Measurements from ENCODE around the gene SLC26A2. TPM values are rescaled to one million over a fixed set of nuclear protein-coding genes. Genes with fewer than 3 reads are reported as not detected.

SLC26A2 gene
- total and polyA plus RNA-seq, 10 of the 15 experiments (the other 5 are each of a cell fraction or from before 2014, with no cell fraction given): 1.7 to 6.4 (median 4.2) TPM

DNA sequence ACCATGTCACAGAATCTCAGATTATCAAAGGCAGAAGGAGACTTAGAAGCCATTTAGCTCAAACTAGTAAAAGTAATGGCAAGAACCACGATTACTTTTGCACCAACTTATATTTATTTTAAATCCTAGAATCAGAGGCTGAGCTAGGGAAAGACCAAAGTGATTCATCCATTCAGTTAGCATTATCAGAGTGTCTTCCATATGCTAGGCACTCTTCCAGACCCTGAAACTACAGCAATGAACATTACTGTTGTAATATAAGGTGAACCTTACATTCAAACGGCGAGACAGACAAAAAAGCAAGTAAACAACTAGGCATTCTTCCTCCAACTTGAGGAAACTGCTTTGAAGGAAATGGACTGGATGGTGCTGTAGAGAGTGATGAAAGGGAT lies 23.9 kb upstream of the SLC26A2 start:
- Histone ChIP-seq H3K9ac (ENCODE audit: control insufficient read depth, insufficient read depth, low read length) (no peak overlapping the region), H4K20me1 (ENCODE audit: control insufficient read depth, insufficient read depth) (no peaks in the 10 kb centered on the region), H3K27ac (ENCODE audit: control insufficient read depth, insufficient read depth) (no peak overlapping the region), H3K4me2 (ENCODE audit: control insufficient read depth, insufficient read depth) (no peak overlapping the region), H3K4me1 (ENCODE audit: control insufficient read depth, insufficient read depth, low read length) (no peaks in the 10 kb centered on the region), H3K4me3 (no peak overlapping the region), H3K9me3 (replicated peaks; ENCODE audit: control insufficient read depth, insufficient read depth, low read length) (no peaks in the 10 kb centered on the region), H2AFZ (ENCODE audit: control insufficient read depth, low read depth, low read length) (no peak overlapping the region), H3K79me2 (ENCODE audit: control insufficient read depth, insufficient read depth, low read length) (no peaks in the 10 kb centered on the region), H3K36me3 (ENCODE audit: control insufficient read depth in 2 of 2, insufficient read depth in 2 of 2, low read length in 1 of 2) (no peaks in the 10 kb centered on the region), H3K27me3 (replicated peaks in 1 of 2; ENCODE audit: control insufficient read depth in 2 of 2, insufficient read depth in 2 of 2, low read length in 1 of 2) (peaks cover 0 to 2% of the 10 kb centered on the region in 2 experiments; a peak in 3 of 4 replicates)
- ChIA-PET CTCF (interaction anchor here (1.0 to 1.4 kb wide), 2 partner anchors 10 to 22 kb away, joined by 3 read pairs; no protein-coding TSS in a partner anchor), POLR2A (no interaction called here), SMC1A (ENCODE audit: uncharacterized antibody, unreplicated experiment) (interaction anchor here (1.3 to 1.7 kb wide), 2 partner anchors 9 to 65 kb away, joined by 4 read pairs; no protein-coding TSS in a partner anchor), RAD21 (ENCODE audit: unreplicated experiment) (no interaction called here)
- 50% methylated on average over 3 of the region's 3 CpGs for WGBS (ENCODE audit: insufficient coverage, insufficient replicate concordance, low lambda C conversion rate, missing lambda C conversion rate)
- FAIRE-seq (no peak), ATAC-seq (no peak), DNase-seq (ENCODE audit: low read depth, low spot score) (no peak)
- no peak for TF ChIP-seq SPI1 (IDR thresholded peaks at IDR 0.05; ENCODE audit: borderline replicate concordance, insufficient read depth, low read depth, low read length)
- no peak for TF ChIP-seq CHD4 (IDR thresholded peaks at IDR 0.05)
- no peak for TF ChIP-seq TCF7 (IDR thresholded peaks at IDR 0.05; ENCODE audit: borderline replicate concordance)
- TF ChIP-seq SMARCA5 (IDR thresholded peaks at IDR 0.05): no peak
- no peak for TF ChIP-seq MEF2B (IDR thresholded peaks at IDR 0.05; ENCODE audit: partially characterized antibody, poor library complexity, severe bottlenecking)
- TF ChIP-seq HDGF (IDR thresholded peaks at IDR 0.05): no peak
- TF ChIP-seq GABPA (IDR thresholded peaks at IDR 0.05; ENCODE audit: low read depth): no peak
- TF ChIP-seq RFX5 (IDR thresholded peaks at IDR 0.05; ENCODE audit: low read depth, low read length): no peak
- TF ChIP-seq, protein P1, sequence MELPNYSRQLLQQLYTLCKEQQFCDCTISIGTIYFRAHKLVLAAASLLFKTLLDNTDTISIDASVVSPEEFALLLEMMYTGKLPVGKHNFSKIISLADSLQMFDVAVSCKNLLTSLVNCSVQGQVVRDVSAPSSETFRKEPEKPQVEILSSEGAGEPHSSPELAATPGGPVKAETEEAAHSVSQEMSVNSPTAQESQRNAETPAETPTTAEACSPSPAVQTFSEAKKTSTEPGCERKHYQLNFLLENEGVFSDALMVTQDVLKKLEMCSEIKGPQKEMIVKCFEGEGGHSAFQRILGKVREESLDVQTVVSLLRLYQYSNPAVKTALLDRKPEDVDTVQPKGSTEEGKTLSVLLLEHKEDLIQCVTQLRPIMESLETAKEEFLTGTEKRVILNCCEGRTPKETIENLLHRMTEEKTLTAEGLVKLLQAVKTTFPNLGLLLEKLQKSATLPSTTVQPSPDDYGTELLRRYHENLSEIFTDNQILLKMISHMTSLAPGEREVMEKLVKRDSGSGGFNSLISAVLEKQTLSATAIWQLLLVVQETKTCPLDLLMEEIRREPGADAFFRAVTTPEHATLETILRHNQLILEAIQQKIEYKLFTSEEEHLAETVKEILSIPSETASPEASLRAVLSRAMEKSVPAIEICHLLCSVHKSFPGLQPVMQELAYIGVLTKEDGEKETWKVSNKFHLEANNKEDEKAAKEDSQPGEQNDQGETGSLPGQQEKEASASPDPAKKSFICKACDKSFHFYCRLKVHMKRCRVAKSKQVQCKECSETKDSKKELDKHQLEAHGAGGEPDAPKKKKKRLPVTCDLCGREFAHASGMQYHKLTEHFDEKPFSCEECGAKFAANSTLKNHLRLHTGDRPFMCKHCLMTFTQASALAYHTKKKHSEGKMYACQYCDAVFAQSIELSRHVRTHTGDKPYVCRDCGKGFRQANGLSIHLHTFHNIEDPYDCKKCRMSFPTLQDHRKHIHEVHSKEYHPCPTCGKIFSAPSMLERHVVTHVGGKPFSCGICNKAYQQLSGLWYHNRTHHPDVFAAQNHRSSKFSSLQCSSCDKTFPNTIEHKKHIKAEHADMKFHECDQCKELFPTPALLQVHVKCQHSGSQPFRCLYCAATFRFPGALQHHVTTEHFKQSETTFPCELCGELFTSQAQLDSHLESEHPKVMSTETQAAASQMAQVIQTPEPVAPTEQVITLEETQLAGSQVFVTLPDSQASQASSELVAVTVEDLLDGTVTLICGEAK (IDR thresholded peaks at IDR 0.05; ENCODE audit: borderline replicate concordance): no peak
- TF ChIP-seq CREM (IDR thresholded peaks at IDR 0.05; ENCODE audit: low read depth): no peak
- TF ChIP-seq EZH2 (IDR thresholded peaks at IDR 0.05; ENCODE audit: borderline replicate concordance, control insufficient read depth, low read depth, low read length): no peak
- TF ChIP-seq, protein P2, sequence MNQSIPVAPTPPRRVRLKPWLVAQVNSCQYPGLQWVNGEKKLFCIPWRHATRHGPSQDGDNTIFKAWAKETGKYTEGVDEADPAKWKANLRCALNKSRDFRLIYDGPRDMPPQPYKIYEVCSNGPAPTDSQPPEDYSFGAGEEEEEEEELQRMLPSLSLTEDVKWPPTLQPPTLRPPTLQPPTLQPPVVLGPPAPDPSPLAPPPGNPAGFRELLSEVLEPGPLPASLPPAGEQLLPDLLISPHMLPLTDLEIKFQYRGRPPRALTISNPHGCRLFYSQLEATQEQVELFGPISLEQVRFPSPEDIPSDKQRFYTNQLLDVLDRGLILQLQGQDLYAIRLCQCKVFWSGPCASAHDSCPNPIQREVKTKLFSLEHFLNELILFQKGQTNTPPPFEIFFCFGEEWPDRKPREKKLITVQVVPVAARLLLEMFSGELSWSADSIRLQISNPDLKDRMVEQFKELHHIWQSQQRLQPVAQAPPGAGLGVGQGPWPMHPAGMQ (IDR thresholded peaks at IDR 0.05; ENCODE audit: borderline replicate concordance): no peak
- TF ChIP-seq PML (IDR thresholded peaks at IDR 0.05; ENCODE audit: low read length): no peak
- TF ChIP-seq RB1 (IDR thresholded peaks at IDR 0.05; ENCODE audit: borderline replicate concordance): no peak
- no peak for TF ChIP-seq NFXL1 (IDR thresholded peaks at IDR 0.05; ENCODE audit: borderline replicate concordance)
- BruUV-seq (replicated peaks): no TSS peak
- intact Hi-C loops (cut with micrococcal nuclease; ENCODE audit: unreplicated experiment): no loop called here
- in situ Hi-C loops (cut with MboI): no loop called here
